Keratinocyte (primary cell): ENCODE measurements around the gene CCDC83. TPM values are rescaled to one million over a fixed set of nuclear protein-coding genes. Genes with fewer than 3 reads are reported as not detected.

Experiments
- DNase-seq: peaks from one replicate; pipeline ENCODE4 v3.0.0-alpha.2; 2011; ENCODE audit warnings: low read depth, missing footprints, low spot score
- FAIRE-seq: peaks from 2 replicates; lab custom pipeline; 2011; peaks lifted over from hg19 to GRCh38; lab: Jason Lieb, UNC
- H2AFZ ChIP-seq: 2 replicates; pipeline ENCODE4 v1.6.0; 2012; ENCODE audit warnings: low read length, control low read depth, inconsistent platforms; ENCODE audit not compliant: control insufficient read depth
- H3K27ac ChIP-seq: 2 replicates; pipeline ENCODE4 v1.5.1; 2011; ENCODE audit warnings: low read length; ENCODE audit not compliant: control insufficient read depth, insufficient read depth
- H3K27me3 ChIP-seq: 3 replicates; pipeline ENCODE4 v1.6.0; 2011; ENCODE audit warnings: low read length; ENCODE audit not compliant: control insufficient read depth, insufficient read depth; ENCODE audit errors: extremely low read depth
- H3K36me3 ChIP-seq, 2 experiments: 2 replicates in 1 of 2; 3 replicates in 1 of 2; pipeline ENCODE4 v1.5.1; 2011; ENCODE audit warnings: low read length in 2 of 2, mild to moderate bottlenecking in 1 of 2; ENCODE audit not compliant: control insufficient read depth in 2 of 2, insufficient read depth in 2 of 2; ENCODE audit errors: extremely low read depth in 1 of 2
- H3K4me1 ChIP-seq: 3 replicates; pipeline ENCODE4 v1.5.1; 2011; ENCODE audit warnings: low read length; ENCODE audit not compliant: control insufficient read depth, insufficient read depth; ENCODE audit errors: extremely low read depth
- H3K4me2 ChIP-seq: 3 replicates; pipeline ENCODE4 v1.6.0; 2011; ENCODE audit warnings: low read depth, low read length; ENCODE audit not compliant: control insufficient read depth, insufficient read depth; ENCODE audit errors: extremely low read depth
- H3K4me3 ChIP-seq, 3 experiments: fragments of 200-600 bp in 1 of 3; sonication (generic) in 1 of 3; 2 replicates in 2 of 3; 3 replicates in 1 of 3; pipeline ENCODE4 v1.5.1; 2011 to 2016; ENCODE audit warnings: low read length in 3 of 3, mild to moderate bottlenecking in 3 of 3, control low read depth in 2 of 3, inconsistent platforms in 1 of 3, low read depth in 1 of 3, mixed read lengths in 1 of 3, mixed run types in 1 of 3, moderate library complexity in 1 of 3; ENCODE audit not compliant: control insufficient read depth in 2 of 3, insufficient read depth in 2 of 3; ENCODE audit errors: extremely low read depth in 1 of 3
- H3K79me2 ChIP-seq: 2 replicates; pipeline ENCODE4 v1.6.0; 2012; ENCODE audit warnings: low read length; ENCODE audit not compliant: control insufficient read depth, insufficient read depth
- H3K9ac ChIP-seq: 3 replicates; pipeline ENCODE4 v1.6.0; 2011; ENCODE audit warnings: low read length; ENCODE audit not compliant: control insufficient read depth, insufficient read depth; ENCODE audit errors: extremely low read depth
- H3K9me1 ChIP-seq: 3 replicates; pipeline ENCODE4 v1.6.0; 2011; ENCODE audit warnings: low read length; ENCODE audit not compliant: control insufficient read depth, insufficient read depth; ENCODE audit errors: extremely low read depth
- H3K9me3 ChIP-seq: 2 replicates; pipeline ENCODE4 v1.5.1; 2012; ENCODE audit warnings: low read depth, low read length; ENCODE audit not compliant: control insufficient read depth
- H4K20me1 ChIP-seq: 3 replicates; pipeline ENCODE4 v1.6.0; 2011; ENCODE audit warnings: low read length; ENCODE audit not compliant: control insufficient read depth, insufficient read depth; ENCODE audit errors: extremely low read depth
- EZH2 ChIP-seq: IDR thresholded peaks from one replicate; pipeline ENCODE4 v1.6.1; 2012; ENCODE audit warnings: inconsistent platforms, mild to moderate bottlenecking, low read length, moderate library complexity
- dilution Hi-C: fragments of 300-500 bp; cut with MboI; formaldehyde crosslinking; loops from one replicate; pipeline ENCODE4 v1.7.0; 2020; ENCODE audit warnings: low sequenced_read_pairs; ENCODE audit not compliant: extremely low pct_ligation_motif_present
- polyA plus RNA-seq, 5 experiments: library from polyadenylated mRNA; depleted of rRNA in 3 of 5; stranded (reverse) in 3 of 5; stranded (forward) in 1 of 5; unstranded in 1 of 5; fragments of >200 nt; gene quantifications; 1 replicate in 1 of 5; 2 replicates in 3 of 5; 3 replicates in 1 of 5; pipeline versions ENCODE4 v1.2.1 to v1.2.3, GENCODE V29; 2011 to 2012; ENCODE audit warnings: missing spikeins in 2 of 5, low read depth in 1 of 5, low replicate concordance in 1 of 5
- TF ChIP-seq, protein P1 (sequence below), 3 experiments: IDR thresholded peaks in 1 of 3; conservative IDR thresholded peaks in 1 of 3; optimal IDR thresholded peaks in 1 of 3; 2 replicates in 2 of 3; 3 replicates in 1 of 3; pipeline versions ENCODE3 to v1.5.1; 2011; ENCODE audit warnings: low read length in 3 of 3, mild to moderate bottlenecking in 3 of 3, moderate library complexity in 2 of 3, control low read depth in 1 of 3, inconsistent platforms in 1 of 3; ENCODE audit not compliant: insufficient read depth in 2 of 3; ENCODE audit errors: extremely low read depth in 1 of 3

Gene CCDC83
- polyA plus RNA-seq, 1 donor (not counting 4 experiments of a cell fraction or from before 2014, with no cell fraction given), result not detected

DNA sequence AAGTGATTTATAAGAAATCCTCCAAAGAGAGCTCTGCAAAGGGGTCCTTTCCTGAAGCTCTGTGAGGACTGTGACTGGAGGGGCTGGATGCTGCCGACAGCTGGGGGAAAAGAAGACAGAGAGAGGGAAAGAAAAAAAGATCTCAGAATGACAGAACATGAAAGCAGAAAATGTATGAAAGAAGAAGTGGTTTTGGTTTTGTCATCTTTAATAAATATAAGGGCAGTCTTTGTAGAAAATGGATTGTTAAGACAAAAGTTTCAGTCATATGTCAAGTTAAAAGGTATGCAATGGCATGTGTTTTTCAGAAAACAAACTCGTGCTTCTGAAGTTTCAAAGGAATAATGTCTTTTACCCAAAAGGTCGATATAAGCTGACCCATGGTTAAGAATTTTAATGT, 105.5 kb downstream of the CCDC83 start:
- H3K36me3 ChIP-seq, result peaks cover 17% of the 10 kb centered on the region in 2 experiments
- dilution Hi-C loops, result no loop called here
- peaks cover 5% of the 10 kb centered on the region for H4K20me1 ChIP-seq

DNA sequence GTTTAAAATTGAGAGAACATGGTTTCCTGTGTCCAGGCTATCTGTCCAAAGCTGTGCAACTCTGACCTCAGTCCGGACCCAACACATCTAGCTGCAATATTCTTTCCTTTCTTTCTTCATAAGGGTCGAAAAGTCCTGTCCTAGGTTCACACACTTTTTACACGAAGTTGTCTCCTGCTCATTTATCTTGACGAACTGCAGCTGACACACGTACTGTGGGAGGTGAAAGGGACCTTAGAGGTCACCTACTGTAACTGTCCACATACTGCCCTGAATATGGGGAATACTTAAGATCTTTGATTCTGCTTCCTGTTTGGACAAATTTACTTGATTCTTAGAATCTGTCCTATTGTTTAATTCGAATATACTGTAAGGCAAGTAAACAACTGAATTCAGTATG, 105.9 kb downstream of the CCDC83 start:
- Histone ChIP-seq H2AFZ (no peak overlapping the region), H3K9me3 (no peaks in the 10 kb centered on the region), H4K20me1 (peaks cover 5% of the 10 kb centered on the region), H3K27me3 (no peaks in the 10 kb centered on the region), H3K79me2 (peaks cover 15% of the 10 kb centered on the region), H3K4me3 (no peak overlapping the region), H3K36me3 (peaks cover 17 to 20% of the 10 kb centered on the region in 2 experiments), H3K4me1 (peaks cover 15% of the 10 kb centered on the region), H3K9me1 (no peaks in the 10 kb centered on the region), H3K27ac (no peak overlapping the region), H3K4me2 (no peak overlapping the region), H3K9ac (no peak overlapping the region)
- DNase-seq (no peak), FAIRE-seq (no peak)
- TF ChIP-seq, protein P1, sequence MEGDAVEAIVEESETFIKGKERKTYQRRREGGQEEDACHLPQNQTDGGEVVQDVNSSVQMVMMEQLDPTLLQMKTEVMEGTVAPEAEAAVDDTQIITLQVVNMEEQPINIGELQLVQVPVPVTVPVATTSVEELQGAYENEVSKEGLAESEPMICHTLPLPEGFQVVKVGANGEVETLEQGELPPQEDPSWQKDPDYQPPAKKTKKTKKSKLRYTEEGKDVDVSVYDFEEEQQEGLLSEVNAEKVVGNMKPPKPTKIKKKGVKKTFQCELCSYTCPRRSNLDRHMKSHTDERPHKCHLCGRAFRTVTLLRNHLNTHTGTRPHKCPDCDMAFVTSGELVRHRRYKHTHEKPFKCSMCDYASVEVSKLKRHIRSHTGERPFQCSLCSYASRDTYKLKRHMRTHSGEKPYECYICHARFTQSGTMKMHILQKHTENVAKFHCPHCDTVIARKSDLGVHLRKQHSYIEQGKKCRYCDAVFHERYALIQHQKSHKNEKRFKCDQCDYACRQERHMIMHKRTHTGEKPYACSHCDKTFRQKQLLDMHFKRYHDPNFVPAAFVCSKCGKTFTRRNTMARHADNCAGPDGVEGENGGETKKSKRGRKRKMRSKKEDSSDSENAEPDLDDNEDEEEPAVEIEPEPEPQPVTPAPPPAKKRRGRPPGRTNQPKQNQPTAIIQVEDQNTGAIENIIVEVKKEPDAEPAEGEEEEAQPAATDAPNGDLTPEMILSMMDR (optimal IDR thresholded peaks at IDR 0.05 in 1 of 3, IDR thresholded peaks at IDR 0.05 in 1 of 3, conservative IDR thresholded peaks at IDR 0.05 in 1 of 3; ENCODE audit: extremely low read depth in 1 of 3, insufficient read depth in 2 of 3, low read length in 3 of 3), result no peak
- TF ChIP-seq EZH2, result no peak
- dilution Hi-C loops, result no loop called here

More for the DNA sequence above, 105.5 kb downstream of the CCDC83 start:
- Histone ChIP-seq H3K79me2 (peaks cover 13% of the 10 kb centered on the region), H3K4me3 (no peak overlapping the region), H2AFZ (no peak overlapping the region), H3K4me1 (peaks cover 15% of the 10 kb centered on the region), H3K9me1 (no peaks in the 10 kb centered on the region), H3K27me3 (no peaks in the 10 kb centered on the region), H3K9me3 (no peaks in the 10 kb centered on the region), H3K27ac (no peak overlapping the region), H3K9ac (no peak overlapping the region), H3K4me2 (no peak overlapping the region)
- no peak for TF ChIP-seq EZH2
- TF ChIP-seq, protein P1 (optimal IDR thresholded peaks at IDR 0.05 in 1 of 3, IDR thresholded peaks at IDR 0.05 in 1 of 3, conservative IDR thresholded peaks at IDR 0.05 in 1 of 3; ENCODE audit: extremely low read depth in 1 of 3, insufficient read depth in 2 of 3, low read length in 3 of 3), result no peak
- DNase-seq, result no peak
- no peak for FAIRE-seq
